Measurements from ENCODE around the gene KCTD6. TPM values are rescaled to one million over a fixed set of nuclear protein-coding genes. Genes with fewer than 3 reads are reported as not detected.

Gene KCTD6
- polyA plus RNA-seq, 1 donor from 2014 or later = 64.0 TPM

GRCh38 chr3:58507356-58508078 is 15.6 kb downstream of the KCTD6 start:
- no peak overlapping the region for H3K4me2 ChIP-seq (ENCODE audit: low read length)
- H4K20me1 ChIP-seq (ENCODE audit: insufficient read depth) = no peaks in the 10 kb centered on the region
- no peak for TF ChIP-seq MXI1 (conservative IDR thresholded peaks at IDR 0.05; ENCODE audit: poor library complexity, severe bottlenecking)
- TF ChIP-seq, protein P1, sequence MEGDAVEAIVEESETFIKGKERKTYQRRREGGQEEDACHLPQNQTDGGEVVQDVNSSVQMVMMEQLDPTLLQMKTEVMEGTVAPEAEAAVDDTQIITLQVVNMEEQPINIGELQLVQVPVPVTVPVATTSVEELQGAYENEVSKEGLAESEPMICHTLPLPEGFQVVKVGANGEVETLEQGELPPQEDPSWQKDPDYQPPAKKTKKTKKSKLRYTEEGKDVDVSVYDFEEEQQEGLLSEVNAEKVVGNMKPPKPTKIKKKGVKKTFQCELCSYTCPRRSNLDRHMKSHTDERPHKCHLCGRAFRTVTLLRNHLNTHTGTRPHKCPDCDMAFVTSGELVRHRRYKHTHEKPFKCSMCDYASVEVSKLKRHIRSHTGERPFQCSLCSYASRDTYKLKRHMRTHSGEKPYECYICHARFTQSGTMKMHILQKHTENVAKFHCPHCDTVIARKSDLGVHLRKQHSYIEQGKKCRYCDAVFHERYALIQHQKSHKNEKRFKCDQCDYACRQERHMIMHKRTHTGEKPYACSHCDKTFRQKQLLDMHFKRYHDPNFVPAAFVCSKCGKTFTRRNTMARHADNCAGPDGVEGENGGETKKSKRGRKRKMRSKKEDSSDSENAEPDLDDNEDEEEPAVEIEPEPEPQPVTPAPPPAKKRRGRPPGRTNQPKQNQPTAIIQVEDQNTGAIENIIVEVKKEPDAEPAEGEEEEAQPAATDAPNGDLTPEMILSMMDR (IDR thresholded peaks at IDR 0.05; ENCODE audit: poor library complexity, severe bottlenecking) = no peak
- TF ChIP-seq POLR2AphosphoS5 (IDR thresholded peaks at IDR 0.05) = no peak
- no peak overlapping the region for H2AFZ ChIP-seq (ENCODE audit: low read depth, low read length)
- no peaks in the 10 kb centered on the region for H3K9me3 ChIP-seq (ENCODE audit: low read length)
- H3K36me3 ChIP-seq (ENCODE audit: insufficient read depth, low read length) = no peaks in the 10 kb centered on the region
- H3K27ac ChIP-seq (ENCODE audit: low read length) = no peak overlapping the region
- no peaks in the 10 kb centered on the region for H3K9me2 ChIP-seq (ENCODE audit: insufficient read depth, low read length)
- H3K79me2 ChIP-seq (replicated peaks; ENCODE audit: insufficient read depth, low read length) = no peaks in the 10 kb centered on the region
- H3K27me3 ChIP-seq (ENCODE audit: insufficient read depth, low read depth, low read length) = no peaks in the 10 kb centered on the region
- H3F3A ChIP-seq (ENCODE audit: insufficient read depth, low read length, poor library complexity, severe bottlenecking) = no peaks in the 10 kb centered on the region
- no peak overlapping the region for H3K9ac ChIP-seq (ENCODE audit: low read length)
- H3K4me3 ChIP-seq (ENCODE audit: low read length) = no peak overlapping the region

GRCh38 chr3:58508437-58508836 is 16.5 kb downstream of the KCTD6 start:
- Histone ChIP-seq H3K4me3 (ENCODE audit: low read length) (no peak overlapping the region), H3K79me2 (replicated peaks; ENCODE audit: insufficient read depth, low read length) (no peaks in the 10 kb centered on the region), H3K36me3 (ENCODE audit: insufficient read depth, low read length) (no peaks in the 10 kb centered on the region), H3K9ac (ENCODE audit: low read length) (no peak overlapping the region), H2AFZ (ENCODE audit: low read depth, low read length) (no peak overlapping the region), H4K20me1 (ENCODE audit: insufficient read depth) (no peaks in the 10 kb centered on the region), H3K27me3 (ENCODE audit: insufficient read depth, low read depth, low read length) (no peaks in the 10 kb centered on the region), H3F3A (ENCODE audit: insufficient read depth, low read length, poor library complexity, severe bottlenecking) (no peaks in the 10 kb centered on the region), H3K4me2 (ENCODE audit: low read length) (no peak overlapping the region), H3K27ac (ENCODE audit: low read length) (no peak overlapping the region), H3K9me2 (ENCODE audit: insufficient read depth, low read length) (no peaks in the 10 kb centered on the region), H3K9me3 (ENCODE audit: low read length) (no peaks in the 10 kb centered on the region)
- no peak for TF ChIP-seq EP300 (conservative IDR thresholded peaks at IDR 0.05; ENCODE audit: poor library complexity, severe bottlenecking)
- no peak for TF ChIP-seq TAF1 (IDR thresholded peaks at IDR 0.05; ENCODE audit: low read depth)
- TF ChIP-seq EZH2 (IDR thresholded peaks at IDR 0.05; ENCODE audit: borderline replicate concordance, insufficient read depth, low read length, poor library complexity, severe bottlenecking) = no peak
- no peak for TF ChIP-seq MXI1 (conservative IDR thresholded peaks at IDR 0.05; ENCODE audit: poor library complexity, severe bottlenecking)
- TF ChIP-seq POLR2AphosphoS5 (IDR thresholded peaks at IDR 0.05) = no peak

DNA sequence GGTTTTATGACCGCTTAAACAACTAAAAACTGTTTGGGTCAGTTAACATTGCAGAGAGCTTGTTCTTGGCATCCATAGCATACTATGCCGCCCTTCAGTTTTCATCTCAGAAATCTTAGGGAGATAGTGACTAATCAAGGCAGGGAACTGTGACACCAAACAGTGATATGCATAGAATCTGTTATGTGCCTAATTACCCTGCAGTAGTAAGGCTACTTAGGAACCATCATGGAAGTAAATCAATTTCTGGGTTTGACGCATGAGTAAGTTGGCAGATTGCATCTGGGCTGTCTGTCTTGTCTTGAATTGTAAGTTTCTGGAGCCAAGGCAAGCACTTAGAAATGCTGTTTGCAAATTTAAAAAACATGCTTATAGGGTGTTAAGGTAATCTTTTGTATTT is 22.5 kb downstream of the KCTD6 start:
- H3K9me2 ChIP-seq (ENCODE audit: insufficient read depth, low read length) = no peaks in the 10 kb centered on the region
- H3K4me2 ChIP-seq (ENCODE audit: low read length) = no peak overlapping the region
- no peak for TF ChIP-seq SMC3 (conservative IDR thresholded peaks at IDR 0.05; ENCODE audit: poor library complexity)
- peak; percentile 13 for TF ChIP-seq EP300 (conservative IDR thresholded peaks at IDR 0.05; ENCODE audit: poor library complexity, severe bottlenecking)
- H3K27me3 ChIP-seq (ENCODE audit: insufficient read depth, low read depth, low read length) = no peaks in the 10 kb centered on the region
- no peak overlapping the region for H3K9ac ChIP-seq (ENCODE audit: low read length)
- H3K36me3 ChIP-seq (ENCODE audit: insufficient read depth, low read length) = no peaks in the 10 kb centered on the region
- H3K79me2 ChIP-seq (replicated peaks; ENCODE audit: insufficient read depth, low read length) = no peaks in the 10 kb centered on the region
- H3F3A ChIP-seq (ENCODE audit: insufficient read depth, low read length, poor library complexity, severe bottlenecking) = no peaks in the 10 kb centered on the region
- no peaks in the 10 kb centered on the region for H4K20me1 ChIP-seq (ENCODE audit: insufficient read depth)
- no peak overlapping the region for H2AFZ ChIP-seq (ENCODE audit: low read depth, low read length)
- H3K27ac ChIP-seq (ENCODE audit: low read length) = no peak overlapping the region
- no peak overlapping the region for H3K4me3 ChIP-seq (ENCODE audit: low read length)
- H3K9me3 ChIP-seq (ENCODE audit: low read length) = no peaks in the 10 kb centered on the region

All from neural cell (in vitro differentiated cells).